BE2C (cell line): ENCODE measurements around the gene SH3PXD2B.

Experiments used
- DNase-seq: peaks from one replicate; pipeline ENCODE4 v3.0.0-alpha.2; 2020
- H3K27me3 ChIP-seq: fragments of 250-450 bp; sonication (Bioruptor Pico); 2 replicates; pipeline ENCODE4 v1.5.1; 2020; ENCODE audit warnings: mild to moderate bottlenecking
- H3K36me3 ChIP-seq: fragments of 250-450 bp; sonication (Bioruptor Pico); 2 replicates; pipeline ENCODE4 v1.5.1; 2020; ENCODE audit warnings: mild to moderate bottlenecking
- H3K4me1 ChIP-seq: fragments of 250-450 bp; sonication (Bioruptor Pico); 2 replicates; pipeline ENCODE4 v1.5.1; 2020
- H3K4me3 ChIP-seq: 2 replicates; pipeline ENCODE4 v1.5.1; 2011; ENCODE audit warnings: low read depth, low read length
- H3K9me3 ChIP-seq: fragments of 250-450 bp; sonication (Bioruptor Pico); 2 replicates; pipeline ENCODE4 v1.5.1; 2020
- CTCF ChIP-seq: IDR thresholded peaks from 2 replicates; pipeline ENCODE4 v1.5.1; 2012; ENCODE audit warnings: mild to moderate bottlenecking, low read depth, low read length

SH3PXD2B gene

GRCh38 chr5:172453206-172453985 lies 929 bp downstream of the SH3PXD2B start:
- Histone ChIP-seq H3K9me3 (no peaks in the 10 kb centered on the region), H3K27me3 (no peaks in the 10 kb centered on the region; the same call in 1 of the 2 replicates), H3K4me3 (peak overlapping the region; percentile 60), H3K4me1 (peaks cover 3% of the 10 kb centered on the region; the same call in 1 of the 2 replicates), H3K36me3 (no peaks in the 10 kb centered on the region)
- DNase-seq: peak; percentile 26
- TF ChIP-seq CTCF: peak; percentile 43; the same call in 1 of the 2 replicates

- 0 out of 2 replicates have a peak, but pooled peaks have one; percentile 9 for TF ChIP-seq CTCF
Measured at GRCh38 chr5:172452398-172453205, 1.7 kb downstream of the SH3PXD2B start.

GRCh38 chr5:172451771-172452197 lies 2.5 kb downstream of the SH3PXD2B start:
- H3K4me3 ChIP-seq: no peak overlapping the region
- peaks cover 3% of the 10 kb centered on the region; the same call in 1 of the 2 replicates for H3K4me1 ChIP-seq
- no peak for TF ChIP-seq CTCF
- no peaks in the 10 kb centered on the region for H3K36me3 ChIP-seq
- no peak for DNase-seq
- no peaks in the 10 kb centered on the region for H3K9me3 ChIP-seq
- H3K27me3 ChIP-seq: no peaks in the 10 kb centered on the region

More at GRCh38 chr5:172452398-172453205, 1.7 kb downstream of the SH3PXD2B start:
- no peak overlapping the region for H3K4me3 ChIP-seq
- H3K27me3 ChIP-seq: no peaks in the 10 kb centered on the region
- no peaks in the 10 kb centered on the region for H3K9me3 ChIP-seq
- H3K36me3 ChIP-seq: no peaks in the 10 kb centered on the region
- H3K4me1 ChIP-seq: peaks cover 3% of the 10 kb centered on the region; the same call in 1 of the 2 replicates
- no peak for DNase-seq

DNA sequence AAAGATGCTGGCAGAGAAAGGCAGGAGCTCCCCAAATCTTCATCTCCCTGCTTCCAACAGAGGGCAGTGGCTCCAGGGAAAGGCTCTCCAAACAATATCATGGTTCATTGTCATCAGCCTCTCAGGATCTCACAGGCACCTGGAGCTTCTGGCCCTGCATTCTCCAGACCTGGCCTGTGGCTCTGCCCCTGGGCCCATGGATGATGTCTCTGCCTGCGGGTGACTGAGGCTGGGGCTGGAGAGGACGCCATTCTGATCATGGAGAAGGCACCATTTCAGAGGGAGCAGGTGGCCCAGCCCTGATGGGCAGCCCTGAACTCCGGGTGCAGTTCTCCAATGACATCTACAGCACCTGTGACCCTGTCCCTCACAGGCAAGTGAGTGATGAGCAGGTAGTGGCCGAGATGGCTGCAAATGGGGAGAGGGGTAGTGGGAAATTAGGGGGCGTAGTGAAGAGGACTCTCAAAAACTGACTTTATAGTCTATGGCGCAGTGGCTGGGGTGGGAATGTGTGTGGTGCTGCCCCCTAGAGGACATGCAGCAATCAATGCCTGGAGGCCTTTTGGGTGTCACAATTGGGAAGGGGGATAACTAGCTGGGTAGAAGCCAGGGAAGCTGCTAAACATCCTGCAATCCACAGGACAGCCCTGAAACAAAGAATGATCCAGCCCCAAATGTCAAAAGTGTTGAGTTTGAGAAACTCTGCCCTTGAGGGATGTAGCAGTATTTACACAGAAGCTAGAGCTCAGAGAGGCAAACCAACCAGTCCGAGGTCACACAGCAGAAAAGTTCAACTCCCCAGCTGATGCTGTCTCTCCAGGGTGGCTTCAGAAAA lies 3.2 kb downstream of the SH3PXD2B start:
- H3K4me1 ChIP-seq: peaks cover 3% of the 10 kb centered on the region; the same call in 1 of the 2 replicates
- TF ChIP-seq CTCF: peak; percentile 75
- H3K9me3 ChIP-seq: no peaks in the 10 kb centered on the region
- no peak overlapping the region for H3K4me3 ChIP-seq
- no peaks in the 10 kb centered on the region for H3K36me3 ChIP-seq
- no peaks in the 10 kb centered on the region for H3K27me3 ChIP-seq
- DNase-seq: peak; percentile 52

DNA sequence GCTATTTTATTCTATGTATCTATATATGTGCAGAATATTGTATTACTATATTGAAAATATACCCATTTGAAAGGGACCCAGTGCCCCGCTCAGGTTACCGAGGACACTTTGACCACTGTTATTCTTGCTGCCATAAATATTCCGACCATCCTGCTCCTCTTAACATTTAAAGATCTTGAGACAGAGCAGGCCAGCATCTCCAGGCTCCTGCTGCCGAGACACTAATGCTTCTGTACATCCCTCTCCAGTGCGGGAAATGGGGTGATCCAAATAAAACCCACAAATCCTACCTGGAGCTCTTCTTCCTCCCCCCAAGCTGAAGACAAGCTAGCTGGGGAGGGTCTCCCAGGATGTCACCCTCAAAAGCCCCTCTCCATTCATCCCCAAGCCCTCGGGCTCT lies 3.9 kb downstream of the SH3PXD2B start:
- peaks cover 3% of the 10 kb centered on the region; the same call in 1 of the 2 replicates for H3K4me1 ChIP-seq
- DNase-seq: no peak
- no peaks in the 10 kb centered on the region for H3K9me3 ChIP-seq
- TF ChIP-seq CTCF: no peak
- no peaks in the 10 kb centered on the region for H3K27me3 ChIP-seq
- no peaks in the 10 kb centered on the region for H3K36me3 ChIP-seq
- no peak overlapping the region for H3K4me3 ChIP-seq
